ENCODE data around the gene CELF2.

- TF ChIP-seq CTCF (conservative IDR thresholded peaks at IDR 0.05; ENCODE audit: low read depth, low read length), result no peak
- TF ChIP-seq MXI1 (IDR thresholded peaks at IDR 0.05; ENCODE audit: borderline replicate concordance, low read depth, low read length), result no peak
- TF ChIP-seq CEBPB (IDR thresholded peaks at IDR 0.05; ENCODE audit: low read depth, low read length), result no peak
- TF ChIP-seq POLR2A (IDR thresholded peaks at IDR 0.05; ENCODE audit: low read depth, low read length), result no peak
- TF ChIP-seq RCOR1 (IDR thresholded peaks at IDR 0.05; ENCODE audit: insufficient replicate concordance, low read length), result no peak
- TF ChIP-seq BHLHE40 (IDR thresholded peaks at IDR 0.05; ENCODE audit: low read depth, low read length), result no peak
- TF ChIP-seq FOS (IDR thresholded peaks at IDR 0.05; ENCODE audit: low read depth, low read length), result no peak
- TF ChIP-seq RFX5 (IDR thresholded peaks at IDR 0.05; ENCODE audit: low read depth, low read length), result no peak
- TF ChIP-seq MAZ (IDR thresholded peaks at IDR 0.05; ENCODE audit: borderline replicate concordance, low read depth, low read length), result no peak
- no peak for TF ChIP-seq SMC3 (IDR thresholded peaks at IDR 0.05; ENCODE audit: low read depth, low read length)
- no peak for TF ChIP-seq MAFK (IDR thresholded peaks at IDR 0.05; ENCODE audit: low read depth, low read length)
Observed at GRCh38 chr10:11163780-11164550, 146.3 kb downstream of the CELF2 start.
